Vagina (tissue), 2 donors: Measurements from ENCODE around the gene IRAK3.

Experiments
- POLR2A ChIP-seq, 2 donors: fragments of 450-650 bp; IDR thresholded peaks; one replicate each; pipeline ENCODE4 v1.6.1; 2017; ENCODE audit warnings: antibody characterized with exemption in 2 of 2, mild to moderate bottlenecking in 2 of 2, moderate library complexity in 2 of 2
- POLR2AphosphoS5 ChIP-seq, 2 donors: sonication (generic); formaldehyde crosslinking; IDR thresholded peaks; one replicate each; pipeline ENCODE4 v1.9.0; 2017; ENCODE audit warnings: antibody characterized with exemption in 2 of 2, mild to moderate bottlenecking in 2 of 2, low read depth in 1 of 2; ENCODE audit not compliant: insufficient read depth in 1 of 2

DNA sequence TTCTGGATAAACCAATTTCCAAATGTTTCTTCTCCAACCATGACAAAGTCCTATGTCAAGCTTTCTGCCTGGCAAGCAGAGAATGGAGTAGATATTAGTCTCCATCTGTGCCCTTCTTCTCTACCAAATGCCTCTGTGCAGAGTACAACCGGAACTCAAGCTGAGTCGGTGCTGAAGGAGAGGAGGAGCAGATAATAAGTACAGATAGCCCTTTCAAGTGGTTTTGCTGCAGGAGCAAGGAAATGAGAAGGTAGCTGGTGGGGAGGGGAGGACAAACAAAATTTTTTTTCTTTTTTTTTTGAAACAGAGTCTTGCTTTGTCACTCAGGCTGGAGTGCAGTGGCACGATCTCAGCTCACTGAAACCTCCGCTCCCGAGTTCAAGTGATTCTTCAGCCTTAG is 99.1 kb downstream of the IRAK3 start:
- TF ChIP-seq POLR2A (IDR thresholded peaks at IDR 0.05) (no peak), POLR2AphosphoS5 (IDR thresholded peaks at IDR 0.05; ENCODE audit: insufficient read depth in 1 of 2, low read depth in 1 of 2) (no peak)
